Purkinje cell (primary cell): ENCODE results near the gene RAB33A. TPM values are rescaled to one million over a fixed set of nuclear protein-coding genes. Genes with fewer than 3 reads are reported as not detected.

Experiments
- polyA plus RNA-seq: library from polyadenylated mRNA; unstranded; fragments of >200 nt; fragmentation: Nextera tagmentation; gene quantifications from 2 replicates; pipeline ENCODE4 v1.2.1, GENCODE V29; 2014

RAB33A gene
- 40.4 and 67.4 TPM in 2 replicates for polyA plus RNA-seq

GRCh38 chrX:130171446-130172126, at the start of gene RAB33A:
Gene RAB33A (plus strand): TSS chrX:130171962. CDS start chrX:130172063, 101 bp downstream.

GRCh38 chrX:130165703-130166502, 5.9 kb upstream of the RAB33A start, which contains the start of gene AIFM1:
Gene AIFM1 (minus strand): TSS chrX:130165841. CDS start chrX:130165656, 185 bp downstream.

Other genes with a start within 250 kb of the RAB33A start
- 0.18 and 0.24 TPM in 2 replicates for gene BCORL1, start 189.3 kb upstream of the RAB33A start, polyA plus RNA-seq
- gene ELF4, start 61.5 kb upstream of the RAB33A start, polyA plus RNA-seq, result not detected in 2 replicates
- 30.9 and 40.6 TPM in 2 replicates for gene AIFM1, start 6.1 kb upstream of the RAB33A start, polyA plus RNA-seq
- gene ZNF280C, start 96.9 kb downstream of the RAB33A start, polyA plus RNA-seq, result 1.1 and 1.5 TPM in 2 replicates
- gene SLC25A14, start 168.0 kb downstream of the RAB33A start, polyA plus RNA-seq, result 44.8 and 76.5 TPM in 2 replicates
- not detected in 2 replicates for gene GPR119, start 213.7 kb downstream of the RAB33A start, polyA plus RNA-seq
- 27.7 and 37.7 TPM in 2 replicates for gene RBMX2, start 230.0 kb downstream of the RAB33A start, polyA plus RNA-seq